HepG2 (cell line): ENCODE data around the gene PPP2R2B.

Experiments used
- AGO2 ChIP-seq: fragments of 200-400 bp; formaldehyde crosslinking; optimal IDR thresholded peaks from 2 replicates; pipeline ENCODE3; 2017; ENCODE audit warnings: mild to moderate bottlenecking, low read depth, low read length, moderate library complexity
- EP300 ChIP-seq, 3 experiments: sonication (generic) in 1 of 3; formaldehyde crosslinking in 1 of 3; IDR thresholded peaks; 2 replicates each; pipeline versions ENCODE4 v1.5.1 to v1.6.1; 2011 to 2020; ENCODE audit warnings: low read depth in 2 of 3, low read length in 2 of 3, borderline replicate concordance in 1 of 3, improper control_type of control experiment in 1 of 3, mild to moderate bottlenecking in 1 of 3, missing genetic modification reagents in 1 of 3, moderate library complexity in 1 of 3
- FOXJ3 ChIP-seq: sonication (generic); formaldehyde crosslinking; IDR thresholded peaks from 2 replicates; pipeline ENCODE4 v1.4.0; 2020; ENCODE audit warnings: missing genetic modification reagents, mild to moderate bottlenecking, borderline replicate concordance
- FOXK1 ChIP-seq: sonication (generic); formaldehyde crosslinking; IDR thresholded peaks from 2 replicates; pipeline ENCODE4 v1.4.0; 2020; ENCODE audit warnings: low read depth, missing genetic modification reagents, borderline replicate concordance
- NFE2L1 ChIP-seq: sonication (generic); formaldehyde crosslinking; IDR thresholded peaks from 2 replicates; pipeline ENCODE4 v1.4.0; 2020; ENCODE audit warnings: missing genetic modification reagents, mild to moderate bottlenecking, borderline replicate concordance
- NONO ChIP-seq, 2 experiments: fragments of 450-650 bp in 1 of 2; sonication (generic) in 1 of 2; formaldehyde crosslinking in 1 of 2; IDR thresholded peaks in 1 of 2; conservative IDR thresholded peaks in 1 of 2; 2 replicates each; pipeline versions ENCODE4 v1.6.1 to v1.8.0; 2017 to 2022; ENCODE audit warnings: mild to moderate bottlenecking in 1 of 2, missing genetic modification reagents in 1 of 2, moderate library complexity in 1 of 2
- POLR2A ChIP-seq, 2 experiments: IDR thresholded peaks; 2 replicates each; pipeline ENCODE4 v1.6.1; 2011; ENCODE audit warnings: low read depth in 2 of 2, low read length in 2 of 2, mild to moderate bottlenecking in 1 of 2, moderate library complexity in 1 of 2; ENCODE audit not compliant: insufficient read depth in 1 of 2
- RAD51 ChIP-seq: fragments of 450-650 bp; IDR thresholded peaks from 2 replicates; pipeline ENCODE4 v1.6.1; 2016; ENCODE audit warnings: borderline replicate concordance
- ZNF251 ChIP-seq: sonication (generic); formaldehyde crosslinking; IDR thresholded peaks from 2 replicates; pipeline ENCODE4 v1.9.0; 2021; ENCODE audit warnings: mild to moderate bottlenecking, missing genetic modification reagents
- TF ChIP-seq, protein P1 (sequence below): IDR thresholded peaks from 2 replicates; pipeline ENCODE4 v1.6.1; 2016; ENCODE audit warnings: low read depth, control low read depth
- TF ChIP-seq, protein P2 (sequence below): sonication (generic); formaldehyde crosslinking; IDR thresholded peaks from 2 replicates; pipeline ENCODE4 v1.5.0; 2020; ENCODE audit warnings: mild to moderate bottlenecking, missing genetic modification reagents, moderate library complexity

GRCh38 chr5:146630472-146630871 lies 248.1 kb downstream of the PPP2R2B start:
- TF ChIP-seq RAD51 (no peak), AGO2 (no peak), FOXJ3 (CRISPR knock-in tag) (no peak), POLR2A (IDR thresholded peaks at IDR 0.05; ENCODE audit: insufficient read depth in 1 of 2, low read depth in 2 of 2, low read length in 2 of 2) (no peak), ZNF251 (CRISPR knock-in tag) (no peak), NONO (IDR thresholded peaks at IDR 0.05) (no peak), NONO (CRISPR knock-in tag; conservative IDR thresholded peaks at IDR 0.05) (no peak), NFE2L1 (no peak), FOXK1 (CRISPR knock-in tag) (no peak), EP300 (IDR thresholded peaks at IDR 0.05; ENCODE audit: low read depth in 2 of 2, low read length in 2 of 2) (no peak), EP300 (CRISPR knock-in tag; IDR thresholded peaks at IDR 0.05; ENCODE audit: borderline replicate concordance) (no peak)
- TF ChIP-seq, protein P1, sequence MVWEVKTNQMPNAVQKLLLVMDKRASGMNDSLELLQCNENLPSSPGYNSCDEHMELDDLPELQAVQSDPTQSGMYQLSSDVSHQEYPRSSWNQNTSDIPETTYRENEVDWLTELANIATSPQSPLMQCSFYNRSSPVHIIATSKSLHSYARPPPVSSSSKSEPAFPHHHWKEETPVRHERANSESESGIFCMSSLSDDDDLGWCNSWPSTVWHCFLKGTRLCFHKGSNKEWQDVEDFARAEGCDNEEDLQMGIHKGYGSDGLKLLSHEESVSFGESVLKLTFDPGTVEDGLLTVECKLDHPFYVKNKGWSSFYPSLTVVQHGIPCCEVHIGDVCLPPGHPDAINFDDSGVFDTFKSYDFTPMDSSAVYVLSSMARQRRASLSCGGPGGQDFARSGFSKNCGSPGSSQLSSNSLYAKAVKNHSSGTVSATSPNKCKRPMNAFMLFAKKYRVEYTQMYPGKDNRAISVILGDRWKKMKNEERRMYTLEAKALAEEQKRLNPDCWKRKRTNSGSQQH (CRISPR knock-in tag): no peak
- TF ChIP-seq, protein P2, sequence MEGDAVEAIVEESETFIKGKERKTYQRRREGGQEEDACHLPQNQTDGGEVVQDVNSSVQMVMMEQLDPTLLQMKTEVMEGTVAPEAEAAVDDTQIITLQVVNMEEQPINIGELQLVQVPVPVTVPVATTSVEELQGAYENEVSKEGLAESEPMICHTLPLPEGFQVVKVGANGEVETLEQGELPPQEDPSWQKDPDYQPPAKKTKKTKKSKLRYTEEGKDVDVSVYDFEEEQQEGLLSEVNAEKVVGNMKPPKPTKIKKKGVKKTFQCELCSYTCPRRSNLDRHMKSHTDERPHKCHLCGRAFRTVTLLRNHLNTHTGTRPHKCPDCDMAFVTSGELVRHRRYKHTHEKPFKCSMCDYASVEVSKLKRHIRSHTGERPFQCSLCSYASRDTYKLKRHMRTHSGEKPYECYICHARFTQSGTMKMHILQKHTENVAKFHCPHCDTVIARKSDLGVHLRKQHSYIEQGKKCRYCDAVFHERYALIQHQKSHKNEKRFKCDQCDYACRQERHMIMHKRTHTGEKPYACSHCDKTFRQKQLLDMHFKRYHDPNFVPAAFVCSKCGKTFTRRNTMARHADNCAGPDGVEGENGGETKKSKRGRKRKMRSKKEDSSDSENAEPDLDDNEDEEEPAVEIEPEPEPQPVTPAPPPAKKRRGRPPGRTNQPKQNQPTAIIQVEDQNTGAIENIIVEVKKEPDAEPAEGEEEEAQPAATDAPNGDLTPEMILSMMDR: no peak
